ENCODE data around the gene AHNAK2.

AHNAK2 gene

DNA sequence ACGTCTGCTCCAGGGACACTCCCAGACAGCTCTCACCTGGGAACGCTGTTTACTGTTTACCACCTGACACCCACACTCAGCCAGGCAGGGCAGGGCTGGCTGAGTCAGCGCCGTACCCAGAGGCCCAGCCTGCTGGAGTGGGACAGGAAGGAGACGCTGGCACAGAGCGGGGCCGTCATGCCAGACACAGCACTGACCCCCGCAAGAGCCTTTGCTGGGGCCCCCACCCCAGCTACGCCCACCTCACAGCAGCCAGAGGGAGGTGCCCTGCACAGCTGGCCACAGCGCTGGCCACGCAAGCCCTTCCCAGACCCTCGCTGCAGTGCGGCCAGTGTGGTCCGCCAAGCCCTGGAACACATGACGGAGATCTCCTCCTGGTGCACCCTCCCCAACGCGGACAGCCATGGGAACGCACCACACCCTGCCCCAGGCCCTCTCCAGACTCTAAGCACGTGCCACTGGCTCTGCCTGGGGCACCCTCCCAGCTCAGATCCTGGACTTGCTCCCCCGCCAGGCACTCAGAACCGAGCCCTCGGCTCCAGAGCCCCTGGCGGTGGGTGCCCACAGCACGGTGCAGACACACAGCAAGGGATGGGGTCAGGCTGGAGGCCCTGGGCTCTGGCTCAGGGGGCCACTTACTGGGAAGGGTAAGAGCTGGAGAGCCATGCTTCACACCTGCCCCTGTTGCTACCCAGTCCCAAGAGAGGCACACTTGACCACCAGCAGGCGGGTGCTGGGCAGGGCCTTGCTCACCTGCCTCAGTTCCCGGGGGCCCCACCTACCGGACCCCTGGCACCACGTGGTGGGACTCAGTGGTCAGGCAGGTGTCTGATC lies 5.7 kb downstream of the AHNAK2 start:
- Histone ChIP-seq H3K9me3 (ENCODE audit: control insufficient read depth in 1 of 2, low read length in 2 of 2) (no peaks in the 10 kb centered on the region), H3K4me1 (ENCODE audit: control insufficient read depth in 1 of 2, insufficient read depth in 2 of 2, low read length in 2 of 2) (peaks cover 46 to 62% of the 10 kb centered on the region in 2 donors), H3K4me3 (ENCODE audit: low read depth in 1 of 2, low read length in 2 of 2) (peak overlapping the region; percentile 21 to 25), H3K27me3 (ENCODE audit: control insufficient read depth in 1 of 2, insufficient read depth in 2 of 2, low read length in 2 of 2) (peaks cover 37% of the 10 kb centered on the region in 2 donors), H3K27ac (ENCODE audit: low read depth, low read length) (peak overlapping the region; percentile 66), H3K9ac (ENCODE audit: low read depth in 1 of 2, low read length in 2 of 2) (peak overlapping the region in 1 of 2 donors; percentile 49), H3K36me3 (ENCODE audit: control insufficient read depth in 1 of 2, insufficient read depth in 2 of 2, low read length in 2 of 2) (no peaks in the 10 kb centered on the region)

DNA sequence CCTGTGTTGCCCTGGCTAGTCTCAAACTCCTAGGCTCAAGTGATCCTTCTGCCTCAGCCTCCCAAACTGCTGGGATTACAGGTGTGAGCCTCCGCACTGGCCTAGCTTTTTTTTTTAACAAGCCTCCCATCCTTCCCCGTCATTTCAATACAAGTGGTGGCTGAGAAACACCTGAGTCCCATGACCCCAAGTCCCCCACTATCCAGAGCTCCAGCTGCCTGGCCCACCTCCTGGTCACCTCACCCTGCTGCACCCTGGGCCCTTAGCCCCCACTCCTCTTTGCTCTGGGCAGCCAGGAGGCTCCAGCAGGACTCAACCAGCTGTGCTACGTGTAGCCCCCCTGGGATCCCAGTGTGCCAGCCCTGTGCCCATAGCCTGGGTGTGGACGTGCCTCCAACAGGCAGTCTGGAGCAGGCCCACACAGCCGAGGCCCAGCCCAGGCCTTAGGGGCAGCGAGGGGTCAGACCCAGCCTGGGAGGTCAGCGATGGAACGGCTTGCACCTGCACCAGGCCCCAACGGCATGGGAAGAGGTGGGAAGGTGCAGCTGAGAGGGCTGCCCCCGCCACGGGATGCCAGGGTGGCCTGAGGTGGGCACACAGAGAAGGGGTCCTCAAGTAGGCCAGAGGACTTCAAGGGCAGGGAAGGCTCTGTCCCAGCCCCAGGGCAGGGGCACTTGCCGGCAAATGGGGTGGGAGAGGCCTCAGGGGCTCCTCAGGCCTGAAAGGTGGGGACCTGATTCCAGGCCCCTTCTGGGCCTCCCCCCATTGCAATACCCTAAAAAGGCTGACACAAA lies 6.5 kb downstream of the AHNAK2 start:
- Histone ChIP-seq H3K27ac (ENCODE audit: low read depth, low read length) (no peak overlapping the region), H3K9ac (ENCODE audit: low read depth in 1 of 2, low read length in 2 of 2) (no peak overlapping the region), H3K36me3 (ENCODE audit: control insufficient read depth in 1 of 2, insufficient read depth in 2 of 2, low read length in 2 of 2) (no peaks in the 10 kb centered on the region), H3K4me3 (ENCODE audit: low read depth in 1 of 2, low read length in 2 of 2) (peak overlapping the region in 1 of 2 donors; percentile 25), H3K27me3 (ENCODE audit: control insufficient read depth in 1 of 2, insufficient read depth in 2 of 2, low read length in 2 of 2) (peaks cover 35 to 36% of the 10 kb centered on the region in 2 donors), H3K4me1 (ENCODE audit: control insufficient read depth in 1 of 2, insufficient read depth in 2 of 2, low read length in 2 of 2) (peaks cover 50 to 62% of the 10 kb centered on the region in 2 donors), H3K9me3 (ENCODE audit: control insufficient read depth in 1 of 2, low read length in 2 of 2) (no peaks in the 10 kb centered on the region)

DNA sequence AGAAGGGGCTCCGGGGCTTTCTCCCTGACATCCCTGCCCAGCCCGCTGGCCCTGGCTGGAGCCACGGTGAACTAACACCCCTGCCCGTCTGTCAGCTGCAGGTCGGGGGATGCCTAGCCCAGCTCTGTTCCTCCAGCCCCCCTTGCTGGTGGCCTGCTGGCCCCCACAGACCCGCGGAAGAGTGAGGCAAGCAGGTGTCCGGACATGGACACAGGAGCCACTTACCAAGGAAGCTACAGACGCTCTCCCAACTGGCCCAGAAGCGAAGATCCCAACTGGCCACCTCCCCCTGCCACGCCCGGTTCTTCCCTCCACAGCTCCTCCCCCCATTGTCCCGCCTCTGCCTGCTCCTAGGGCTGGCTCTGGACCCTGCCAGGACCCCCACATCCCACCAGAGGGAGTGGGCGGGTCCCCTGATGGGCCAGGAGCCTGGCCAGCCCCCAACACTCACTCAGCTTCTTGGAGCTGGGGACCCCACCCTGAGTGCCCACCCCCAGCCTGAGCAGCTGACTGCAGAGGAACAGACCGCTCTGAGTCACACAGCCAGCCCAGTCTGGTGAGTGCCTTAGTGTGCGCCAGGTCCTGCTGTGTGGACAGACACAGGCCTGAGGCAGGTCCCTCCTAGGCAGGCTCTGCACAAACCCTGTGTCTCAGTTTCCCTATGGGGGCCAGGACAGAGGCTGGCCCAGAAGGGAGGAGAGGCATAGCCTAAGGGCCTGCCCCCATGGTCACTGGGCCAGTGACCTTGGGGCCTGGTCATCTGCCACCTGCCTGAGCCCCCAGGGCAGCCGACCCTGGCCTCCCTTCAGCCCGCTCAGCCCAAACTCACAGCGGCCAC lies 7.7 kb downstream of the AHNAK2 start:
- Histone ChIP-seq H3K9me3 (ENCODE audit: control insufficient read depth in 1 of 2, low read length in 2 of 2) (no peaks in the 10 kb centered on the region), H3K9ac (ENCODE audit: low read depth in 1 of 2, low read length in 2 of 2) (no peak overlapping the region), H3K27me3 (ENCODE audit: control insufficient read depth in 1 of 2, insufficient read depth in 2 of 2, low read length in 2 of 2) (peaks cover 30 to 36% of the 10 kb centered on the region in 2 donors), H3K4me3 (ENCODE audit: low read depth in 1 of 2, low read length in 2 of 2) (no peak overlapping the region), H3K36me3 (ENCODE audit: control insufficient read depth in 1 of 2, insufficient read depth in 2 of 2, low read length in 2 of 2) (no peaks in the 10 kb centered on the region), H3K4me1 (ENCODE audit: control insufficient read depth in 1 of 2, insufficient read depth in 2 of 2, low read length in 2 of 2) (peaks cover 40 to 50% of the 10 kb centered on the region in 2 donors), H3K27ac (ENCODE audit: low read depth, low read length) (no peak overlapping the region)

DNA sequence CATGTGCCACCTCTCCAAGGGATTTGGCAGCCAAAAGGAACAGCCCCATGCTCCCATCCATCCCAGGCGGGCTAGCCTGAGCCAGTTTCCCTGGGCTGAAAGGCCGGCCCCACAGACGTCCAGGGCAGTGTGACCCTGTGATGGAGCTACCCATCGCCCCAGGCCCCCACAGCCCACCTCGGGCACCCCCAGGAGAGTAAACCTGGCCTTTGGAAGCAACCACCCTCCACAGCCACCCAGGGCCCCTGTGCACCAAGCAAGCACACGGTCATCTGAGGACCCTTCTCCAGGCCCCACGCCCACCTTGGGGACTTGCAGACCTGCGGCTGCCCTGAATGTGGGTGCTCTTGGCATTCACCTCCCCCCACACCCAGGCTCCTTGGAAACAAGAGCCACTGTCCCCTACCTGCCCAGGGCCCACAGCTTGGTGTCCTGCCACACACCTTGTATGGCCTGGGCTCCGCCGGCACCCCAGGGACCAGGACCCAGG lies 8.4 kb downstream of the AHNAK2 start:
- no peaks in the 10 kb centered on the region for H3K9me3 ChIP-seq (ENCODE audit: control insufficient read depth in 1 of 2, low read length in 2 of 2)
- H3K4me1 ChIP-seq (ENCODE audit: control insufficient read depth in 1 of 2, insufficient read depth in 2 of 2, low read length in 2 of 2): peaks cover 38 to 48% of the 10 kb centered on the region in 2 donors
- H3K9ac ChIP-seq (ENCODE audit: low read depth in 1 of 2, low read length in 2 of 2): no peak overlapping the region
- no peak overlapping the region for H3K27ac ChIP-seq (ENCODE audit: low read depth, low read length)
- no peak overlapping the region for H3K4me3 ChIP-seq (ENCODE audit: low read depth in 1 of 2, low read length in 2 of 2)
- peaks cover 30 to 36% of the 10 kb centered on the region in 2 donors for H3K27me3 ChIP-seq (ENCODE audit: control insufficient read depth in 1 of 2, insufficient read depth in 2 of 2, low read length in 2 of 2)
- no peaks in the 10 kb centered on the region for H3K36me3 ChIP-seq (ENCODE audit: control insufficient read depth in 1 of 2, insufficient read depth in 2 of 2, low read length in 2 of 2)

DNA sequence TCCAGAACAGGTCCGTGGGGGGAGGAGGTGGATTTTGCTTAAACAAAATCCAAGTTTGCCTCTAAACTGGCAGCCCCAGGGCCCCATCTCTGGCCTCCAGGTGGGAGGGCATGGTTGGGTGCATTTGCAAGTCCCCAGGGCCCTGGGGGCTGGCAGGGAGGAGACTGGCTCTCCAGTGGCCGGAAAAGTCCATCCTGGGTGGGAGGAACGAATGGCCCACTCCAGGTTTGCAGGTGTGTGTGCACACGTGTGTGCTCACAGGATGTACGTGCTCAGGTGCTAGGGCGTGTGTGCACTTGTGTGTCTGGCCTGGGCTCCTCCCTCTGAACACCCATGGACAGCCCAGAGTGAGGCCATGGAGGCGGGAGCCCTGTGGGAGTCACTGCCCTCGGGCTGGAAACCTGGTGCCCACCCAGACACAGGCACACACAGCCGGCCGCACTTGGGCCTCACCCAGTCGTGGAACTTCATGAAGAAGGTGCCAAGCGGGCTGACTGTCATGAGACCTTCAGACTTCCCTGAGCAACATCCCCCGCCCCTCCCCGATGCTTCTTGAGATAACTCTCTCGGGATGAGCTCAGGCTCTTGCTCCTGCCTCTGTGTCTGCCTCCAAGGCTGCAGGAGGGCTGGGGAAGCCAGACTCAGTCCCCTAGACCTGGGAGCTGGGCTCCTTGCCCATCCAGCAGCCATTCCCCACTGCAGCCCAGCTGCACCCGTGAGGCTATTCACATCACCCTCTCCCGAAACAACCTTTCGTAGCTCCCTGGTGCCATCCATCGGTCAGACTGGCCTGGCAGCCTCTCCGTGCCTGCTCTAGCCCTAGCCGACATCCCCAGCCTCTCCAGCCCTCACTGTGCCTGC lies 9.4 kb downstream of the AHNAK2 start:
- Histone ChIP-seq H3K36me3 (ENCODE audit: control insufficient read depth in 1 of 2, insufficient read depth in 2 of 2, low read length in 2 of 2) (no peaks in the 10 kb centered on the region), H3K9ac (ENCODE audit: low read depth in 1 of 2, low read length in 2 of 2) (no peak overlapping the region), H3K4me1 (ENCODE audit: control insufficient read depth in 1 of 2, insufficient read depth in 2 of 2, low read length in 2 of 2) (peaks cover 38 to 42% of the 10 kb centered on the region in 2 donors), H3K27ac (ENCODE audit: low read depth, low read length) (no peak overlapping the region), H3K9me3 (ENCODE audit: control insufficient read depth in 1 of 2, low read length in 2 of 2) (no peaks in the 10 kb centered on the region), H3K27me3 (ENCODE audit: control insufficient read depth in 1 of 2, insufficient read depth in 2 of 2, low read length in 2 of 2) (peaks cover 30 to 36% of the 10 kb centered on the region in 2 donors), H3K4me3 (ENCODE audit: low read depth in 1 of 2, low read length in 2 of 2) (peak overlapping the region in 1 of 2 donors; percentile 35)

DNA sequence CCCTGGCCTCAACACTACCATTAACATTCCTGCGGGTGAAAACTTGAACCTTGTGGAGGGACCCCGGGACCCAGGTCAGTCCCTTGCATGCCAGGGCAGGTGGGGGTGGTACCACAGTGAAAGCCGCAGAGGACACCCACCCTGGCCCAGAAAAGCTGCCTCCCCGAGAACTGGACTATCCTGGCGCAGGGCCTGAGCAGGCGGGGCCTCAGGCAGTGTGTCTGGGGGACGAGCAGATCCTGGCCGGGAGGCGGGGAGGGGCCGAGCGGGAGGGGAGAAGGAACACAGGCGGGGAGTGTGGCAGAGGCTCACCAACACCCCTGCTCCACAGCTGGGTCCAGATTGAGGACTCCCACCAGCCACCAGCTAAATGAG lies 10.0 kb downstream of the AHNAK2 start:
- Histone ChIP-seq H3K9ac (ENCODE audit: low read depth in 1 of 2, low read length in 2 of 2) (no peak overlapping the region), H3K4me1 (ENCODE audit: control insufficient read depth in 1 of 2, insufficient read depth in 2 of 2, low read length in 2 of 2) (peaks cover 34 to 37% of the 10 kb centered on the region in 2 donors), H3K9me3 (ENCODE audit: control insufficient read depth in 1 of 2, low read length in 2 of 2) (no peaks in the 10 kb centered on the region), H3K27me3 (ENCODE audit: control insufficient read depth in 1 of 2, insufficient read depth in 2 of 2, low read length in 2 of 2) (peaks cover 30 to 36% of the 10 kb centered on the region in 2 donors), H3K4me3 (ENCODE audit: low read depth in 1 of 2, low read length in 2 of 2) (peak overlapping the region in 1 of 2 donors; percentile 35), H3K27ac (ENCODE audit: low read depth, low read length) (no peak overlapping the region), H3K36me3 (ENCODE audit: control insufficient read depth in 1 of 2, insufficient read depth in 2 of 2, low read length in 2 of 2) (no peaks in the 10 kb centered on the region)

DNA sequence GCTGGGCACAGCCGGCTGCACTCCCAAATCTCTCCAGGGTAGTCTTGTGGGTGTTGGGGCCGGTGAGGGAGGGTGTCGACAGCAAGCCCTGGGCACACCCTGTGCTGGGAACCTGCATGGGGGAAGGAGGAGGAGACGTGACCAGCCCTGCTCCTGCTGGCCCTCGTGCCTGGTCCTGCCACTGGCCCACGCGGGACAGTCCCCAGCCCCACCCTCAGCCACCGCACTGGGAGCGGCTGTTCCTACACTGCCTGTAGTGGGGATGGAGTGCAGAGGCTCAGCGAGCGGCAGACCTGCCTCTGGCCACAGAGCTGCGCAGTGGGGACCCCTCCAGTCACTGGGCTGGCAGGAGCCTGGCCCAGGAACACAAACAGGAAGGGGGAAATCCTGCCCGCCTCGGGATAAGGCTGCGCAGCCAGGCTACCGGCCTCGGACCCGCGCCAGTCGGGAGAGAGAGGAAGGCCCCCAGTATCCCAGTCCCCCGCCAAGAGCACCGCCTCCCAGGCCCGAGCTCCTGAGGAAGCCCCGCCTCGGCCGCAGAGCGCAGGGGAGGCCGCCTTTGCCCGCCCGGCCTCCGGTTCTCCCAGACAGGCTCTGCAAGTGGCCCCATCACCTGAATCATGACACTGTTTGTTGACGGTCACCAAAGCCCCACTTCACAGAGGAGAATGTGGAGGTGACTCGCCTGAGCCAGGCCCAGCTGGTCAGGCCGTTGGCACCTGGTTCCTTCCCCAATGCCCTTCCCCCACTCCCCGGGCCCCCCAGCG lies 10.6 kb downstream of the AHNAK2 start:
- Histone ChIP-seq H3K27ac (ENCODE audit: low read depth, low read length) (no peak overlapping the region), H3K27me3 (ENCODE audit: control insufficient read depth in 1 of 2, insufficient read depth in 2 of 2, low read length in 2 of 2) (peaks cover 24 to 36% of the 10 kb centered on the region in 2 donors), H3K4me1 (ENCODE audit: control insufficient read depth in 1 of 2, insufficient read depth in 2 of 2, low read length in 2 of 2) (peaks cover 29 to 32% of the 10 kb centered on the region in 2 donors), H3K4me3 (ENCODE audit: low read depth in 1 of 2, low read length in 2 of 2) (peak overlapping the region in 1 of 2 donors; percentile 35), H3K9me3 (ENCODE audit: control insufficient read depth in 1 of 2, low read length in 2 of 2) (no peaks in the 10 kb centered on the region), H3K9ac (ENCODE audit: low read depth in 1 of 2, low read length in 2 of 2) (no peak overlapping the region), H3K36me3 (ENCODE audit: control insufficient read depth in 1 of 2, insufficient read depth in 2 of 2, low read length in 2 of 2) (no peaks in the 10 kb centered on the region)

DNA sequence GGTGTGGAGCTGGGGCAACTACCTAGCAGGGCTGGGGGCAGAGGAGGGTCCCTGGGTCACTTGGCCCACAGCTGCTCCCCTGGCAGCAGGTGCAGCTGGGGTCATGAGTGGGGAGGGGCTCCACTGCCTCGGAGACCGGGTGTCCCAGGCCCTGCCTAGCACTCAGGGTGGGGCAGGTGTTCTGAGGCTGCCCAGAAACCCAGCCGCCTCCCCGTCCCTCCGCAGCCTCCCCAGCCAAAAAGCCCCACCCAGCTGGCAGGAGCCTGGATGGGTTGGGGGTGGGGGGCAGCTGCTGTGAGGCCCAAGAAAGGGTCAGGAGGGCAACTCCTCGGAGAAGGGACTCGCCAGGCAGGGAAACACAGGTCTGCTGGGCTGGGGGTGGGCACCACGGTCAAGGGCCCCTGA lies 11.2 kb downstream of the AHNAK2 start:
- no peak overlapping the region for H3K4me3 ChIP-seq (ENCODE audit: low read depth in 1 of 2, low read length in 2 of 2)
- H3K4me1 ChIP-seq (ENCODE audit: control insufficient read depth in 1 of 2, insufficient read depth in 2 of 2, low read length in 2 of 2): peaks cover 23 to 26% of the 10 kb centered on the region in 2 donors
- H3K9me3 ChIP-seq (ENCODE audit: control insufficient read depth in 1 of 2, low read length in 2 of 2): no peaks in the 10 kb centered on the region
- H3K27me3 ChIP-seq (ENCODE audit: control insufficient read depth in 1 of 2, insufficient read depth in 2 of 2, low read length in 2 of 2): peaks cover 23 to 36% of the 10 kb centered on the region in 2 donors
- H3K9ac ChIP-seq (ENCODE audit: low read depth in 1 of 2, low read length in 2 of 2): no peak overlapping the region
- no peaks in the 10 kb centered on the region for H3K36me3 ChIP-seq (ENCODE audit: control insufficient read depth in 1 of 2, insufficient read depth in 2 of 2, low read length in 2 of 2)
- no peak overlapping the region for H3K27ac ChIP-seq (ENCODE audit: low read depth, low read length)

All from duodenal mucosa (tissue), 2 donors.